WI38 (cell line): ENCODE data around the gene PSME3.

Source experiments
- H3K4me3 ChIP-seq: 2 replicates; pipeline ENCODE4 v1.5.1; 2011; ENCODE audit warnings: low read depth, mild to moderate bottlenecking, control low read depth, low read length
- CTCF ChIP-seq: IDR thresholded peaks from 2 replicates; pipeline ENCODE4 v1.5.1; 2012; ENCODE audit warnings: low read depth, mild to moderate bottlenecking, control low read depth, low read length

The PSME3 gene

GRCh38 chr17:42841975-42842685 is 8.9 kb downstream of the PSME3 start:
- TF ChIP-seq CTCF = no peak
- no peak overlapping the region for H3K4me3 ChIP-seq

DNA sequence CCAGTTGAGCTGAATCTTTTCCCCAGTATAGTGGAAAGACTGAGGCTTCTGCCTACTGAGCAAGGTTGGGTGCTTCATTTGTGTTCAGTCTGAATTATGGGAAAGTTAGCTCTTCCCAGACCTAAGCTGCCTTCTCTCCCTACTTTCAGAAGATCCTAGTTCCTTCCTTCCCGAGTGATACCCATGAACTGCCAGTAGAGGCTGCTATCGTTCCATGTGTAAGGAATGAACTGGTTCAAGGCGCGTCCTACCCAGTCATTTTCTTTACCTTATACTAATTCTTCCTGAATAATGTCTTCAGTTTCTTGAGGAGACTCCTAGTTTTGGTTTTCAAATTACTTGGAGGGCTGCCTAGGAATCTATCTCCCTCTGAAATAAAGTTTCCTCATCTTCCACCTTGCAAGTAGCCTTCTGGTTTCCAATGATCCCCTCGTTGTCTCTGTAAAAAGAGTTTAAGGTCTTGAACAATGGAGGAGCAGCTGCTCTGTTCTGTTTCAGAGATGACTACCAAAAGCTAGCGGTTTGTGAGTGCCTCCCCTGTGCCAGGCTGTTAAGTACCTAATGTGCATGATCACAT is 10.2 kb downstream of the PSME3 start:
- TF ChIP-seq CTCF = peak; percentile 100
- H3K4me3 ChIP-seq = no peak overlapping the region

DNA sequence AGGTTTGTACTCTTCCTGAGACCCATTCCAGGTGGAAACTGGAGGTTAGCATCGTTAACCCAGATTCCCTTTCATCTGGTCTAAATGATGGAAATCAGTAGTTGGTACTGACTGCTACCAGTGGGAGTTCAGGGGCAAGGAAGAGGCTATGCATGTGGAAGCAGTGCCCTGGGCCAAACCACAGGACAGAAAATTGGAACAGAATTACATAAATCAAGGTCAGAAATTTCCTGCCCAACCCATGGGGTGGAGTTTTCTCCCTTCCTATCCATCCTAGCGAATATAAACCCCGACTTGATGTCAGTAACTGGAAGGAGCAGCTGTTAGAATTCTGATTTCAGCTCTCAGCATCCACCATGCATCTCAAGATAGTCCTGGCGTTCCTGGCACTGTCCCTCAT is 11.1 kb downstream of the PSME3 start, which contains the start of gene AOC2:
AOC2 (plus strand) TSS at position 310 of the 400 bp plus-strand sequence; CDS start at position 357, 47 bp downstream.
- no peak for TF ChIP-seq CTCF
- H3K4me3 ChIP-seq = no peak within 1 kb of the TSS

GRCh38 chr17:42844761-42845555 is 11.8 kb downstream of the PSME3 start:
- no peak overlapping the region for H3K4me3 ChIP-seq
- TF ChIP-seq CTCF = no peak

DNA sequence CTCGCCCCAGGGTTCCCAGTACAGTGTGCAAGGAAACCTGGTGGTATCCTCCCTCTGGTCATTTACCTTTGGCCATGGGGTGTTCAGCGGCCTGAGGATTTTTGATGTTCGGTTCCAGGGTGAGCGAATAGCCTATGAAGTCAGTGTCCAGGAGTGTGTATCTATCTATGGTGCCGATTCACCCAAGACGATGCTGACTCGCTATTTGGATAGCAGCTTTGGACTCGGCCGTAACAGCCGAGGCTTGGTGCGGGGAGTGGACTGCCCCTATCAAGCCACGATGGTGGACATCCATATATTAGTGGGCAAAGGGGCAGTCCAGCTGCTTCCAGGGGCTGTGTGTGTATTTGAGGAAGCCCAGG is 12.3 kb downstream of the PSME3 start:
- TF ChIP-seq CTCF = no peak
- no peak overlapping the region for H3K4me3 ChIP-seq

GRCh38 chr17:42845918-42846593 is 12.9 kb downstream of the PSME3 start:
- H3K4me3 ChIP-seq = no peak overlapping the region
- no peak for TF ChIP-seq CTCF
